ENCODE results near the gene RENBP. TPM values are rescaled to one million over a fixed set of nuclear protein-coding genes. Genes with fewer than 3 reads are reported as not detected.
A peak's percentile ranks its signal among the peaks of the same experiment; 100 is the strongest.

Gene RENBP
- total and polyA plus RNA-seq, 2 of the 13 experiments (the other 11 are each of a cell fraction or from before 2014, with no cell fraction given): 1.4 to 2.6 TPM

GRCh38 chrX:153953892-153954557 lies 9.6 kb upstream of the RENBP start:
- FAIRE-seq (no peak), ATAC-seq (peak; percentile 26), DNase-seq (ENCODE audit: low spot score) (no peak)
- H3K4me1 ChIP-seq (ENCODE audit: insufficient read depth, low read length): peaks cover under 1% of the 10 kb centered on the region; the same call in 1 of the 2 replicates
- peaks cover 19 to 67% of the 10 kb centered on the region in 2 experiments; a peak in 4 of 5 replicates for H3K36me3 ChIP-seq (replicated peaks in 1 of 2; ENCODE audit: control insufficient read depth in 1 of 2, insufficient read depth in 2 of 2, low read length in 2 of 2)
- no peak overlapping the region for H2AFZ ChIP-seq (ENCODE audit: low read length)
- no peak overlapping the region for H3K4me2 ChIP-seq (ENCODE audit: low read depth, low read length)
- in situ Hi-C loops (cut with HindIII; ENCODE audit: extremely low pct_ligation_motif_present, low pct_unique_long_range_greater_than_20kb) (no loop called here), intact Hi-C loops (cut with micrococcal nuclease; ENCODE audit: unreplicated experiment) (no loop called here)
- 0 out of 2 replicates have a peak, but pooled peaks cover 2% of the 10 kb centered on the region for H4K20me1 ChIP-seq (ENCODE audit: insufficient read depth, low read length)
- no peak overlapping the region for H3K9ac ChIP-seq (ENCODE audit: insufficient read depth, low read depth, low read length)
- ChIA-PET POLR2A (no interaction called here), CTCF (ENCODE audit: low intra/inter-chr PET ratio, low total read pairs) (interaction anchor here (1.2 to 1.5 kb wide), 2 partner anchors 31 to 190 kb away, joined by 6 to 8 read pairs; partner anchors contain the start of gene PLXNB3)
- H3K79me2 ChIP-seq (ENCODE audit: insufficient read depth, low read length): no peaks in the 10 kb centered on the region
- no peaks in the 10 kb centered on the region for H3K9me3 ChIP-seq (ENCODE audit: low read length)
- 97% methylated on average over 12 of the region's 33 CpGs for WGBS (ENCODE audit: low lambda C conversion rate)
- no peaks in the 10 kb centered on the region for H3K27me3 ChIP-seq (ENCODE audit: control insufficient read depth in 1 of 2, insufficient read depth in 2 of 2, low read length in 2 of 2)
- no peak for TF ChIP-seq CBFB (CRISPR knock-in tag; IDR thresholded peaks at IDR 0.05)
- peak; percentile 23; the same call in 1 of the 2 replicates for TF ChIP-seq CTCF (CRISPR knock-in tag; IDR thresholded peaks at IDR 0.05)
- peak; percentile 51 for TF ChIP-seq AGO2 (optimal IDR thresholded peaks at IDR 0.05; ENCODE audit: low read depth, low read length)
- no peak for TF ChIP-seq ZNF367 (CRISPR knock-in tag; IDR thresholded peaks at IDR 0.05; ENCODE audit: borderline replicate concordance)
- no peak for TF ChIP-seq NAIF1 (CRISPR knock-in tag; IDR thresholded peaks at IDR 0.05; ENCODE audit: borderline replicate concordance)
- TF ChIP-seq HNRNPL (IDR thresholded peaks at IDR 0.05; ENCODE audit: low read depth, low read length): peak; percentile 90
- H3K27ac ChIP-seq (ENCODE audit: extremely low read length, insufficient read depth, low read length): no peak overlapping the region
- no TSS peak for BruUV-seq (replicated peaks)
- H3K4me3 ChIP-seq (replicated peaks in 1 of 3; ENCODE audit: insufficient read depth in 1 of 3, low read depth in 2 of 3, low read length in 3 of 3): no peak overlapping the region

Data from HepG2 (cell line).